ENCODE data around the gene DCLK2.

Gene DCLK2

GRCh38 chr4:150123087-150123486 is 44.8 kb downstream of the DCLK2 start:
- DNase-seq = no peak

GRCh38 chr4:150123796-150124677 is 45.8 kb downstream of the DCLK2 start:
- DNase-seq = no peak

- no peak for DNase-seq
Observed at GRCh38 chr4:150126201-150126863, 48.1 kb downstream of the DCLK2 start.

- no peak for DNase-seq
Observed at GRCh38 chr4:150126864-150127203, 48.6 kb downstream of the DCLK2 start.

GRCh38 chr4:150127757-150128156 is 49.5 kb downstream of the DCLK2 start:
- no peak for DNase-seq

- DNase-seq = no peak
Observed at GRCh38 chr4:150130933-150131332, 52.7 kb downstream of the DCLK2 start.

- DNase-seq = no peak
Observed at GRCh38 chr4:150131581-150132228, 53.5 kb downstream of the DCLK2 start.

- no peak for DNase-seq
Observed at GRCh38 chr4:150133605-150134004, 55.4 kb downstream of the DCLK2 start.

- DNase-seq = no peak
Observed at GRCh38 chr4:150135134-150135772, 57.0 kb downstream of the DCLK2 start.

- DNase-seq = no peak
Observed at GRCh38 chr4:150136036-150136435, 57.8 kb downstream of the DCLK2 start.

- DNase-seq = no peak
Observed at GRCh38 chr4:150136481-150136880, 58.2 kb downstream of the DCLK2 start.

GRCh38 chr4:150139297-150139865 is 61.1 kb downstream of the DCLK2 start:
- no peak for DNase-seq

- no peak for DNase-seq
Observed at GRCh38 chr4:150140774-150141400, 62.6 kb downstream of the DCLK2 start.

GRCh38 chr4:150141756-150142155 is 63.5 kb downstream of the DCLK2 start:
- DNase-seq = no peak

- DNase-seq = no peak
Observed at GRCh38 chr4:150142831-150143230, 64.6 kb downstream of the DCLK2 start.

- no peak for DNase-seq
Observed at GRCh38 chr4:150145090-150145945, 67.1 kb downstream of the DCLK2 start.

- DNase-seq = no peak
Observed at GRCh38 chr4:150145946-150146340, 67.7 kb downstream of the DCLK2 start.

GRCh38 chr4:150149381-150149780 is 71.1 kb downstream of the DCLK2 start:
- DNase-seq = no peak

- no peak for DNase-seq
Observed at GRCh38 chr4:150150629-150151062, 72.4 kb downstream of the DCLK2 start.

GRCh38 chr4:150152766-150153165 is 74.5 kb downstream of the DCLK2 start:
- no peak for DNase-seq

- DNase-seq = no peak
Observed at GRCh38 chr4:150155391-150155790, 77.1 kb downstream of the DCLK2 start.

- DNase-seq = no peak
Observed at GRCh38 chr4:150156543-150156942, 78.3 kb downstream of the DCLK2 start.

Data from stimulated activated CD4-positive, alpha-beta T cell treated with anti-CD3 and anti-CD28 coated beads, Interleukin-2, amount 100 ng/mL, for 24 hours (primary cell).